HUES64 (cell line): Measurements from ENCODE around the gene OXTR.

Source experiments
- H3K27ac ChIP-seq: 2 replicates; pipeline ENCODE4 v1.7.0; 2013; ENCODE audit warnings: low read depth, low read length, inconsistent platforms
- H3K27me3 ChIP-seq: 2 replicates; pipeline ENCODE4 v1.6.1; 2013; ENCODE audit warnings: mild to moderate bottlenecking, low read length; ENCODE audit not compliant: insufficient read depth
- H3K36me3 ChIP-seq: 2 replicates; pipeline ENCODE4 v1.6.1; 2013; ENCODE audit warnings: mild to moderate bottlenecking, low read length; ENCODE audit not compliant: insufficient read depth
- H3K4me1 ChIP-seq: 2 replicates; pipeline ENCODE4 v1.6.1; 2013; ENCODE audit warnings: mild to moderate bottlenecking, low read length, moderate library complexity; ENCODE audit not compliant: insufficient read depth
- H3K4me3 ChIP-seq: 2 replicates; pipeline ENCODE4 v1.5.1; 2013; ENCODE audit warnings: mild to moderate bottlenecking, low read length, moderate library complexity
- H3K9ac ChIP-seq: 2 replicates; pipeline ENCODE4 v1.6.1; 2013; ENCODE audit warnings: mild to moderate bottlenecking, low read depth, low read length
- H3K9me3 ChIP-seq: 2 replicates; pipeline ENCODE4 v1.6.1; 2013; ENCODE audit warnings: low read depth, low read length; ENCODE audit not compliant: insufficient read depth
- WGBS: fragments of 150-250, 120-280 bp; methylation state at CpG from one replicate; pipeline ENCODE4 v1.1.7; 2013; ENCODE audit warnings: missing lambda C conversion rate; 5-methylcytosine and 5-hydroxymethylcytosine counted together

The OXTR gene

GRCh38 chr3:8709801-8710507 is 59.5 kb downstream of the OXTR start:
- no peaks in the 10 kb centered on the region for H3K4me1 ChIP-seq
- H3K27ac ChIP-seq = no peak overlapping the region
- 82% methylated on average over 8 of the region's 8 CpGs for WGBS
- no peaks in the 10 kb centered on the region for H3K9me3 ChIP-seq
- H3K9ac ChIP-seq = no peak overlapping the region
- no peak overlapping the region for H3K4me3 ChIP-seq
- H3K36me3 ChIP-seq = no peaks in the 10 kb centered on the region
- H3K27me3 ChIP-seq = peaks cover 100% of the 10 kb centered on the region

GRCh38 chr3:8709287-8709686 is 60.1 kb downstream of the OXTR start:
- no peak overlapping the region for H3K4me3 ChIP-seq
- no peaks in the 10 kb centered on the region for H3K9me3 ChIP-seq
- no peaks in the 10 kb centered on the region for H3K4me1 ChIP-seq
- no peak overlapping the region for H3K9ac ChIP-seq
- H3K27me3 ChIP-seq = peaks cover 100% of the 10 kb centered on the region
- no peak overlapping the region for H3K27ac ChIP-seq
- H3K36me3 ChIP-seq = no peaks in the 10 kb centered on the region
- 80% methylated on average over 5 of the region's 5 CpGs for WGBS

GRCh38 chr3:8705575-8705974 is 63.8 kb downstream of the OXTR start:
- Histone ChIP-seq H3K36me3 (no peaks in the 10 kb centered on the region), H3K9me3 (no peaks in the 10 kb centered on the region), H3K4me3 (no peak overlapping the region), H3K9ac (no peak overlapping the region), H3K27me3 (peaks cover 67% of the 10 kb centered on the region), H3K4me1 (no peaks in the 10 kb centered on the region), H3K27ac (no peak overlapping the region)
- 81% methylated on average over 3 of the region's 3 CpGs for WGBS

- Histone ChIP-seq H3K4me3 (no peak overlapping the region), H3K4me1 (no peaks in the 10 kb centered on the region), H3K9me3 (no peaks in the 10 kb centered on the region), H3K9ac (no peak overlapping the region), H3K27me3 (peaks cover 37% of the 10 kb centered on the region), H3K36me3 (no peaks in the 10 kb centered on the region), H3K27ac (no peak overlapping the region)
- 38% methylated on average over 3 of the region's 3 CpGs for WGBS
Observed at GRCh38 chr3:8702560-8702959, 66.9 kb downstream of the OXTR start.
